Activated CD4-positive, alpha-beta memory T cell treated with anti-CD3 and anti-CD28 coated beads, Interleukin-2, amount 10 ng/mL, durations not matched to agents 7 days and 5 days (primary cell): ENCODE data around the gene JAK3. TPM values are rescaled to one million over a fixed set of nuclear protein-coding genes. Genes with fewer than 3 reads are reported as not detected.

Experiments used
- CTCF ChIA-PET: fragments of 350-600 bp; sonication (Branson Sonifier 250); formaldehyde crosslinking; loops from one replicate; lab custom pipeline; 2021; ENCODE audit warnings: antibody characterized with exemption, inconsistent platforms; lab: Charles Lee
- POLR2A ChIA-PET: fragments of 350-600 bp; sonication (Branson Sonifier 250); formaldehyde crosslinking; loops from one replicate; lab custom pipeline; 2021; ENCODE audit warnings: antibody characterized with exemption; lab: Charles Lee
- DNase-seq: peaks from one replicate; pipeline ENCODE4 v3.0.0-alpha.2; 2020
- H3K27ac Mint-ChIP-seq: one replicate; pipeline ENCODE4 v1.8.0; 2021; ENCODE audit warnings: mild to moderate bottlenecking, mixed read lengths
- H3K27me3 Mint-ChIP-seq: one replicate; pipeline ENCODE4 v1.8.0; 2021; ENCODE audit warnings: mixed read lengths
- H3K36me3 Mint-ChIP-seq: one replicate; pipeline ENCODE4 v1.8.0; 2021; ENCODE audit warnings: low read depth, mixed read lengths
- H3K4me1 Mint-ChIP-seq: one replicate; pipeline ENCODE4 v1.8.0; 2021; ENCODE audit warnings: mixed read lengths
- H3K4me3 Mint-ChIP-seq: one replicate; pipeline ENCODE4 v1.8.0; 2021; ENCODE audit warnings: mild to moderate bottlenecking, mixed read lengths
- H3K9me3 Mint-ChIP-seq: one replicate; pipeline ENCODE4 v1.8.0; 2021; ENCODE audit warnings: mixed read lengths
- total RNA-seq, 2 experiments: library from RNA; stranded (reverse); gene quantifications; one replicate each; pipeline ENCODE4 v1.2.3, GENCODE V29; 2021

Gene JAK3
- total RNA-seq, 2 experiments from 2014 or later, result 233 to 237 TPM

- no peaks in the 10 kb centered on the region for H3K27me3 Mint-ChIP-seq
- no peaks in the 10 kb centered on the region for H3K9me3 Mint-ChIP-seq
- CTCF ChIA-PET, result interaction anchor here (0.8 to 1.0 kb wide), 2 partner anchors 15 kb away, joined by 3 to 4 read pairs; partner anchors contain the start of gene RPL18A
- peak overlapping the region; percentile 89 for H3K4me3 Mint-ChIP-seq
- H3K36me3 Mint-ChIP-seq, result peaks cover 3% of the 10 kb centered on the region
- POLR2A ChIA-PET, result interaction anchor here (0.5 to 4.8 kb wide), 4 partner anchors 10 to 59 kb away, joined by 4 to 77 read pairs (median 8); partner anchors contain the start of genes CCDC124 and RPL18A
- DNase-seq, result peak; percentile 75
- peaks cover 27% of the 10 kb centered on the region for H3K4me1 Mint-ChIP-seq
- no peak overlapping the region for H3K27ac Mint-ChIP-seq
Measured at GRCh38 chr19:17873786-17874757, 26.3 kb upstream of the JAK3 start.

- Mint-ChIP-seq H3K27me3 (no peaks in the 10 kb centered on the region), H3K9me3 (no peaks in the 10 kb centered on the region), H3K27ac (peak overlapping the region; percentile 62), H3K4me1 (peaks cover 27% of the 10 kb centered on the region), H3K36me3 (peaks cover 3% of the 10 kb centered on the region), H3K4me3 (peak overlapping the region; percentile 89)
- DNase-seq, result peak; percentile 79
- POLR2A ChIA-PET, result interaction anchor here (0.8 to 4.8 kb wide), 10 partner anchors 9 to 354 kb away, joined by 3 to 77 read pairs (median 6); partner anchors contain the start of genes CCDC124, JAK3 and RPL18A
- CTCF ChIA-PET, result interaction anchor here (0.9 to 3.6 kb wide), 7 partner anchors 13 to 119 kb away, joined by 3 to 29 read pairs (median 5); partner anchors contain the start of genes CCDC124 and RPL18A
Measured at GRCh38 chr19:17872251-17873001, 24.6 kb upstream of the JAK3 start.

- ChIA-PET CTCF (interaction anchor here (0.9 to 3.6 kb wide), 7 partner anchors 13 to 124 kb away, joined by 3 to 29 read pairs (median 6); partner anchors contain the start of genes CCDC124 and RPL18A), POLR2A (interaction anchor here (0.8 to 4.8 kb wide), 8 partner anchors 9 to 354 kb away, joined by 3 to 77 read pairs (median 5); partner anchors contain the start of genes CCDC124, JAK3 and RPL18A)
- no peaks in the 10 kb centered on the region for H3K9me3 Mint-ChIP-seq
- peak; percentile 33 for DNase-seq
- H3K27me3 Mint-ChIP-seq, result no peaks in the 10 kb centered on the region
- H3K36me3 Mint-ChIP-seq, result peaks cover 3% of the 10 kb centered on the region
- H3K4me1 Mint-ChIP-seq, result peaks cover 27% of the 10 kb centered on the region
- H3K27ac Mint-ChIP-seq, result peak within 1 kb of the TSS; percentile 81
- peak within 1 kb of the TSS; percentile 89 for H3K4me3 Mint-ChIP-seq
Measured at GRCh38 chr19:17871878-17872250, 24.1 kb upstream of the JAK3 start, which contains the start of gene SLC5A5. Gene SLC5A5 (plus strand): TSS chr19:17871945. CDS start chr19:17872320, 375 bp downstream.

- H3K27me3 Mint-ChIP-seq, result no peaks in the 10 kb centered on the region
- no peaks in the 10 kb centered on the region for H3K9me3 Mint-ChIP-seq
- no peak for DNase-seq
- ChIA-PET CTCF (interaction anchor here (0.6 to 3.6 kb wide), 9 partner anchors 12 to 552 kb away, joined by 3 to 29 read pairs (median 5); partner anchors contain the start of genes CCDC124 and RPL18A), POLR2A (interaction anchor here (0.9 to 4.8 kb wide), 8 partner anchors 8 to 353 kb away, joined by 3 to 77 read pairs (median 4); partner anchors contain the start of genes CCDC124, JAK3 and RPL18A)
- H3K27ac Mint-ChIP-seq, result peak overlapping the region; percentile 81
- peak overlapping the region; percentile 89 for H3K4me3 Mint-ChIP-seq
- peaks cover 3% of the 10 kb centered on the region for H3K36me3 Mint-ChIP-seq
- peaks cover 27% of the 10 kb centered on the region for H3K4me1 Mint-ChIP-seq
Measured at GRCh38 chr19:17871032-17871877, 23.5 kb upstream of the JAK3 start.

- H3K4me1 Mint-ChIP-seq, result peaks cover 32% of the 10 kb centered on the region
- no peak overlapping the region for H3K27ac Mint-ChIP-seq
- no peak for DNase-seq
- POLR2A ChIA-PET, result interaction anchor here (3.3 to 4.8 kb wide), 2 partner anchors 9 to 63 kb away, joined by 22 to 77 read pairs; partner anchors contain the start of genes CCDC124 and RPL18A
- peaks cover 13% of the 10 kb centered on the region for H3K36me3 Mint-ChIP-seq
- CTCF ChIA-PET, result interaction anchor here (2.2 kb wide), 1 partner anchor 10 kb away, joined by 7 read pairs; the partner anchor contains the start of gene RPL18A
- H3K9me3 Mint-ChIP-seq, result no peaks in the 10 kb centered on the region
- H3K27me3 Mint-ChIP-seq, result no peaks in the 10 kb centered on the region
- no peak overlapping the region for H3K4me3 Mint-ChIP-seq
Measured at GRCh38 chr19:17869114-17869608, 21.4 kb upstream of the JAK3 start.

- no peak for DNase-seq
- Mint-ChIP-seq H3K27me3 (no peaks in the 10 kb centered on the region), H3K36me3 (peaks cover 17% of the 10 kb centered on the region), H3K27ac (no peak overlapping the region), H3K9me3 (no peaks in the 10 kb centered on the region), H3K4me3 (no peak overlapping the region), H3K4me1 (peaks cover 31% of the 10 kb centered on the region)
- POLR2A ChIA-PET, result no interaction called here
- CTCF ChIA-PET, result interaction anchor here (1.2 to 2.2 kb wide), 2 partner anchors 9 to 64 kb away, joined by 3 to 7 read pairs; partner anchors contain the start of genes CCDC124 and RPL18A
Measured at GRCh38 chr19:17868669-17869068, 20.9 kb upstream of the JAK3 start.

- peaks cover 32% of the 10 kb centered on the region for H3K4me1 Mint-ChIP-seq
- H3K27me3 Mint-ChIP-seq, result no peaks in the 10 kb centered on the region
- no peaks in the 10 kb centered on the region for H3K9me3 Mint-ChIP-seq
- H3K4me3 Mint-ChIP-seq, result no peak overlapping the region
- DNase-seq, result no peak
- no peak overlapping the region for H3K27ac Mint-ChIP-seq
- H3K36me3 Mint-ChIP-seq, result peaks cover 29% of the 10 kb centered on the region
- CTCF ChIA-PET, result interaction anchor here (1.2 to 2.2 kb wide), 3 partner anchors 8 to 66 kb away, joined by 3 to 7 read pairs (median 3); partner anchors contain the start of genes CCDC124 and RPL18A
- POLR2A ChIA-PET, result interaction anchor here (4.1 kb wide), 1 partner anchor 66 kb away, joined by 24 read pairs; the partner anchor contains the start of gene CCDC124
Measured at GRCh38 chr19:17866964-17867486, 19.2 kb upstream of the JAK3 start.

GRCh38 chr19:17866312-17866963 lies 18.7 kb upstream of the JAK3 start:
- DNase-seq, result no peak
- Mint-ChIP-seq H3K27ac (no peak overlapping the region), H3K27me3 (no peaks in the 10 kb centered on the region), H3K4me1 (peaks cover 33% of the 10 kb centered on the region), H3K4me3 (no peak overlapping the region), H3K9me3 (no peaks in the 10 kb centered on the region), H3K36me3 (peaks cover 33% of the 10 kb centered on the region)
- ChIA-PET CTCF (interaction anchor here (0.9 kb wide), 1 partner anchor 66 kb away, joined by 3 read pairs; the partner anchor contains the start of gene CCDC124), POLR2A (interaction anchor here (1.7 to 4.1 kb wide), 2 partner anchors 16 to 67 kb away, joined by 5 to 24 read pairs; partner anchors contain the start of gene CCDC124)

GRCh38 chr19:17865364-17866311 lies 17.9 kb upstream of the JAK3 start:
- Mint-ChIP-seq H3K9me3 (no peaks in the 10 kb centered on the region), H3K27ac (peak overlapping the region; percentile 34), H3K36me3 (peaks cover 40% of the 10 kb centered on the region), H3K4me3 (no peak overlapping the region), H3K4me1 (peaks cover 33% of the 10 kb centered on the region), H3K27me3 (no peaks in the 10 kb centered on the region)
- DNase-seq, result no peak
- ChIA-PET POLR2A (interaction anchor here (1.1 to 4.1 kb wide), 4 partner anchors 12 to 67 kb away, joined by 4 to 24 read pairs (median 6); partner anchors contain the start of gene CCDC124), CTCF (interaction anchor here (0.5 to 1.4 kb wide), 3 partner anchors 10 to 67 kb away, joined by 3 to 10 read pairs (median 3); partner anchors contain the start of gene CCDC124)
